Measurements from ENCODE around the gene SOCS7.

The SOCS7 gene

GRCh38 chr17:38418693-38419507 is 67.3 kb downstream of the SOCS7 start:
- no peak for DNase-seq (ENCODE audit: low read depth)
- no peak overlapping the region; the same call in 1 of the 2 replicates for H3K4me3 ChIP-seq (ENCODE audit: control insufficient read depth, low read depth, low read length)
- no peak for TF ChIP-seq CTCF (IDR thresholded peaks at IDR 0.05; ENCODE audit: control insufficient read depth, insufficient read depth, low read depth, low read length, missing control alignments)

DNA sequence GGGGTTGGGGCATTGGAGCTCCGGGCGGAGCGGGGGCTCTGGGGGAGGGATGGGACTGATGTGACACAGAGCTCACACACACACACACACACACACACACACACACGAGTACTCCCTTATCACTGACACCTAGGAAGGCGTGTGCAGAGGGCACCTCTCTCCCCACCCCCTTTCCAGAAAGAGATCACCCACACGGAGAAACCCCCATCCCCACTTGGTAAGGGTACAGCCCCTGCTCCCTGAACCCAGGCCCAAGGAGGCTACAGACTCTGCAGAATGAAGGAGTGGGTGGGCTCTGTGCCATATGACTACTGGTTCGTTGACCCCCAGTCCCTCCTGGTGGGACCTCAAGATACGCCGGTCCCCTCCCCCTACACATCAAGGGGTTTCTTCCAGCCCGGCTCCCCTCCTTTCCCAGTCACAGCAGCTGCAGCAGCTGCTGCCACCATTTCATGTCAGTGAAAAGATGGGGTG is 67.9 kb downstream of the SOCS7 start:
- TF ChIP-seq CTCF (IDR thresholded peaks at IDR 0.05; ENCODE audit: control insufficient read depth, insufficient read depth, low read depth, low read length, missing control alignments): no peak
- no peak for DNase-seq (ENCODE audit: low read depth)
- H3K4me3 ChIP-seq (ENCODE audit: control insufficient read depth, low read depth, low read length): no peak overlapping the region

- no peak for DNase-seq (ENCODE audit: low read depth)
- no peak for TF ChIP-seq CTCF (IDR thresholded peaks at IDR 0.05; ENCODE audit: control insufficient read depth, insufficient read depth, low read depth, low read length, missing control alignments)
- H3K4me3 ChIP-seq (ENCODE audit: control insufficient read depth, low read depth, low read length): no peak overlapping the region
Measured at GRCh38 chr17:38420518-38420917, 68.9 kb downstream of the SOCS7 start.

DNA sequence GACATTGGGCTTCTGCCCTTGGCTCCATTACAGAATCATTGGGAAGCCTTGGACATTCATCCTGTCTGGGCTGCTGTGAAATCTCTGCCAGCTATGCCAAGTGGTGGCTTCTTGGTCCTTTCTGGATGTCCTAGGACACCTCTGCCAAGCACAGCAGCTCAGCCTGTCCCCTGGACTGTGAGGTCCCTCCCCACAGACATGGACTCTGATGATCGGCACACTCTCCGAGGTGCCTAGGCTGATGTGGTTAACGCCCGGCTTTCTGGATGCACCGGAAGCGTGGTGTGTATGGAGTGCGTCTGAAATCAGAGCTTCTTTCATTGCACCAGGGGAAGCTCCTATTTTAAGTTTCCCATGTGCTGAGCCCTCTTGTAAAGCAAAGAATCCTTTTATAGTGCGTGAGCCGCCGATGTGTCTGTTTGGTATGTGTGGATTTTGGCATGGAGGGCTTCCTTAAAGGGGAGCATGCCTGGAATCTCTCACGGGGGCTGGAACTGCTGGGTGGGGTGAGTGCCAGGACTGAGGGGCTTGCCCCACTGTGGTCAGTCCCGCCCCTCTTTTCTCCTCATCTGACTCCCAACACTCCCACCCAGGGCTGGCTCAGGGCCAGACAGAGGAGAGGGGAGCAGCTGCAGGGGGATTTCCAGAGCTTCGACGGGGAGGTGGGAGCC is 69.7 kb downstream of the SOCS7 start:
- DNase-seq (ENCODE audit: low read depth): no peak
- no peak overlapping the region for H3K4me3 ChIP-seq (ENCODE audit: control insufficient read depth, low read depth, low read length)
- no peak for TF ChIP-seq CTCF (IDR thresholded peaks at IDR 0.05; ENCODE audit: control insufficient read depth, insufficient read depth, low read depth, low read length, missing control alignments)

GRCh38 chr17:38421871-38422827 is 70.5 kb downstream of the SOCS7 start:
- no peak overlapping the region for H3K4me3 ChIP-seq (ENCODE audit: control insufficient read depth, low read depth, low read length)
- DNase-seq (ENCODE audit: low read depth): no peak
- TF ChIP-seq CTCF (IDR thresholded peaks at IDR 0.05; ENCODE audit: control insufficient read depth, insufficient read depth, low read depth, low read length, missing control alignments): no peak

All from AG09309 (cell line).